Neural cell (in vitro differentiated cells): ENCODE data around the gene CLEC10A. TPM values are rescaled to one million over a fixed set of nuclear protein-coding genes. Genes with fewer than 3 reads are reported as not detected.

Experiments
- H2AFZ ChIP-seq: fragments of 200-600, 300-800 bp; sonication (generic), shearing (Covaris generic); 2 replicates; pipeline ENCODE4 v1.6.0; 2014; ENCODE audit warnings: low read depth, mild to moderate bottlenecking, antibody characterized with exemption, low read length, moderate library complexity
- H3F3A ChIP-seq: fragments of 200-600 bp; shearing (Covaris generic); 2 replicates; pipeline ENCODE4 v1.6.1; 2016; ENCODE audit warnings: mild to moderate bottlenecking, moderate library complexity, mixed read lengths, antibody characterized with exemption, low read length; ENCODE audit not compliant: insufficient read depth, poor library complexity, severe bottlenecking
- H3K27ac ChIP-seq: fragments of 200-600, 300-800 bp; sonication (generic), shearing (Covaris generic); 2 replicates; pipeline ENCODE4 v1.5.1; 2014; ENCODE audit warnings: mild to moderate bottlenecking, low read length, moderate library complexity
- H3K27me3 ChIP-seq: fragments of 300-800, 200-600 bp; sonication (generic), shearing (Covaris generic); 2 replicates; pipeline ENCODE4 v1.6.0; 2014; ENCODE audit warnings: mild to moderate bottlenecking, low read depth, low read length, moderate library complexity; ENCODE audit not compliant: insufficient read depth
- H3K36me3 ChIP-seq: fragments of 300-800, 200-600 bp; sonication (generic), shearing (Covaris generic); 2 replicates; pipeline ENCODE4 v1.5.1; 2014; ENCODE audit warnings: mild to moderate bottlenecking, antibody characterized with exemption, low read length, moderate library complexity; ENCODE audit not compliant: insufficient read depth
- H3K4me2 ChIP-seq: fragments of 300-800, 200-600 bp; sonication (generic), shearing (Covaris generic); 2 replicates; pipeline ENCODE4 v1.6.0; 2014; ENCODE audit warnings: mild to moderate bottlenecking, low read length
- H3K4me3 ChIP-seq: fragments of 300-800, 200-600 bp; sonication (generic), shearing (Covaris generic); 2 replicates; pipeline ENCODE4 v1.5.1; 2014; ENCODE audit warnings: mild to moderate bottlenecking, low read length, moderate library complexity
- H3K79me2 ChIP-seq: fragments of 200-600 bp; shearing (Covaris generic); replicated peaks from 2 replicates; pipeline ENCODE4 v1.6.0; 2014; ENCODE audit warnings: mild to moderate bottlenecking, low read length, moderate library complexity; ENCODE audit not compliant: insufficient read depth
- H3K9ac ChIP-seq: fragments of 300-800, 200-600 bp; sonication (generic), shearing (Covaris generic); 2 replicates; pipeline ENCODE4 v1.6.1; 2016; ENCODE audit warnings: mild to moderate bottlenecking, low read length, mixed read lengths
- H3K9me2 ChIP-seq: fragments of 200-600 bp; shearing (Covaris generic); 2 replicates; pipeline ENCODE4 v1.6.1; 2016; ENCODE audit warnings: mild to moderate bottlenecking, low read length, mixed read lengths; ENCODE audit not compliant: insufficient read depth
- H3K9me3 ChIP-seq: fragments of 200-600, 300-800 bp; sonication (generic), shearing (Covaris generic); 2 replicates; pipeline ENCODE4 v1.6.1; 2016; ENCODE audit warnings: mild to moderate bottlenecking, mixed run types, low read length, moderate library complexity, mixed read lengths
- H4K20me1 ChIP-seq: fragments of 200-600 bp; shearing (Covaris generic); 2 replicates; pipeline ENCODE4 v1.6.1; 2016; ENCODE audit warnings: mild to moderate bottlenecking, mixed run types; ENCODE audit not compliant: insufficient read depth
- CTCF ChIP-seq: fragments of 450-650 bp; IDR thresholded peaks from 2 replicates; pipeline ENCODE4 v1.5.1; 2014; ENCODE audit warnings: antibody characterized with exemption, mild to moderate bottlenecking, moderate library complexity; ENCODE audit not compliant: poor library complexity, severe bottlenecking
- EP300 ChIP-seq: fragments of 450-650 bp; conservative IDR thresholded peaks from 2 replicates; pipeline ENCODE4 v1.6.1; 2014; ENCODE audit warnings: antibody characterized with exemption, mild to moderate bottlenecking, moderate library complexity; ENCODE audit not compliant: poor library complexity, severe bottlenecking
- EZH2 ChIP-seq: fragments of 200-600, 300-800 bp; shearing (Covaris generic), sonication (generic); IDR thresholded peaks from 2 replicates; pipeline ENCODE4 v1.6.1; 2014; ENCODE audit warnings: antibody characterized with exemption, low read length, borderline replicate concordance, mild to moderate bottlenecking; ENCODE audit not compliant: insufficient read depth, poor library complexity, severe bottlenecking
- MXI1 ChIP-seq: fragments of 450-650 bp; conservative IDR thresholded peaks from 2 replicates; pipeline ENCODE4 v1.6.1; 2014; ENCODE audit warnings: antibody characterized with exemption, mild to moderate bottlenecking; ENCODE audit not compliant: poor library complexity, severe bottlenecking
- POLR2AphosphoS5 ChIP-seq: IDR thresholded peaks from 2 replicates; pipeline ENCODE4 v1.6.1; 2012
- RAD21 ChIP-seq: fragments of 450-650 bp; conservative IDR thresholded peaks from 2 replicates; pipeline ENCODE4 v1.6.1; 2014; ENCODE audit warnings: antibody characterized with exemption, mild to moderate bottlenecking, moderate library complexity
- REST ChIP-seq: IDR thresholded peaks from 2 replicates; pipeline ENCODE4 v1.6.1; 2012; ENCODE audit warnings: borderline replicate concordance
- SMC3 ChIP-seq: fragments of 450-650 bp; conservative IDR thresholded peaks from 2 replicates; pipeline ENCODE4 v1.6.1; 2014; ENCODE audit warnings: antibody characterized with exemption, mild to moderate bottlenecking, moderate library complexity; ENCODE audit not compliant: poor library complexity
- TAF1 ChIP-seq: IDR thresholded peaks from 2 replicates; pipeline ENCODE4 v1.6.1; 2012; ENCODE audit warnings: low read depth
- polyA plus RNA-seq: library from polyadenylated mRNA; depleted of rRNA; stranded (reverse); fragments of >200 nt; gene quantifications from 2 replicates; pipeline ENCODE4 v1.2.3, GENCODE V29; 2014

Gene CLEC10A
- polyA plus RNA-seq, 1 donor from 2014 or later, result not detected

GRCh38 chr17:7035591-7036368 lies 44.3 kb downstream of the CLEC10A start, which contains the start of gene SLC16A13:
TSS of gene SLC16A13 (plus strand) at chr17:7036015. CDS start at chr17:7036383, 368 bp downstream.
- no peaks in the 10 kb centered on the region for H3K9me2 ChIP-seq

More at GRCh38 chr17:7035591-7036368, 44.3 kb downstream of the CLEC10A start, which contains the start of gene SLC16A13:
- no peaks in the 10 kb centered on the region for H3K27me3 ChIP-seq
- H3K9me3 ChIP-seq, result no peaks in the 10 kb centered on the region
- peak within 1 kb of the TSS; percentile 97 for H3K4me3 ChIP-seq
- H3K27ac ChIP-seq, result peak within 1 kb of the TSS; percentile 81
- TF ChIP-seq EZH2 (no peak), SMC3 (no peak), REST (peak; percentile 81), TAF1 (peak; percentile 91), EP300 (peak; percentile 17), POLR2AphosphoS5 (peak; percentile 96), MXI1 (peak; percentile 53), RAD21 (peak; percentile 21), CTCF (peak; percentile 27)
- no peaks in the 10 kb centered on the region for H4K20me1 ChIP-seq
- H2AFZ ChIP-seq, result peak within 1 kb of the TSS; percentile 77
- no peaks in the 10 kb centered on the region for H3K36me3 ChIP-seq
- H3K79me2 ChIP-seq, result no peaks in the 10 kb centered on the region
- no peaks in the 10 kb centered on the region for H3F3A ChIP-seq
- peak within 1 kb of the TSS; percentile 92 for H3K9ac ChIP-seq
- peak within 1 kb of the TSS; percentile 71 for H3K4me2 ChIP-seq
